WTC11 (cell line): ENCODE measurements around the gene ELMO1.

Source experiments
- ATF1 ChIP-seq: sonication (generic); formaldehyde crosslinking; IDR thresholded peaks from 2 replicates; pipeline ENCODE4 v1.8.1; 2023; ENCODE audit warnings: mild to moderate bottlenecking, moderate library complexity, missing genetic modification reagents
- CBFB ChIP-seq: sonication (generic); formaldehyde crosslinking; IDR thresholded peaks from 2 replicates; pipeline ENCODE4 v1.8.1; 2022; ENCODE audit warnings: mild to moderate bottlenecking, low read depth, missing genetic modification reagents
- CREB1 ChIP-seq: sonication (generic); formaldehyde crosslinking; IDR thresholded peaks from 2 replicates; pipeline ENCODE4 v1.8.0; 2023; ENCODE audit warnings: mild to moderate bottlenecking, missing genetic modification reagents
- GABPB1 ChIP-seq: sonication (generic); formaldehyde crosslinking; IDR thresholded peaks from 2 replicates; pipeline ENCODE4 v1.8.1; 2023; ENCODE audit warnings: mild to moderate bottlenecking, missing genetic modification reagents
- NR2C2 ChIP-seq: sonication (generic); formaldehyde crosslinking; IDR thresholded peaks from 2 replicates; pipeline ENCODE4 v1.8.0; 2022; ENCODE audit warnings: mild to moderate bottlenecking, missing genetic modification reagents
- NR3C1 ChIP-seq: sonication (generic); formaldehyde crosslinking; conservative IDR thresholded peaks from 2 replicates; pipeline ENCODE4 v1.8.1; 2023; ENCODE audit warnings: low read depth, mild to moderate bottlenecking, missing genetic modification reagents
- RELA ChIP-seq: sonication (generic); formaldehyde crosslinking; IDR thresholded peaks from 2 replicates; pipeline ENCODE4 v1.8.1; 2022; ENCODE audit warnings: missing genetic modification reagents, mild to moderate bottlenecking, borderline replicate concordance
- SP1 ChIP-seq: sonication (generic); formaldehyde crosslinking; conservative IDR thresholded peaks from 2 replicates; pipeline ENCODE4 v1.8.1; 2022; ENCODE audit warnings: missing genetic modification reagents
- ZNF121 ChIP-seq: sonication (generic); formaldehyde crosslinking; IDR thresholded peaks from 2 replicates; pipeline ENCODE4 v1.8.0; 2023; ENCODE audit warnings: missing genetic modification reagents
- ZNF219 ChIP-seq: sonication (generic); formaldehyde crosslinking; IDR thresholded peaks from 2 replicates; pipeline ENCODE4 v1.8.0; 2023; ENCODE audit warnings: missing genetic modification reagents, mild to moderate bottlenecking, borderline replicate concordance
- TF ChIP-seq, protein P1 (sequence below): fragments of 200-600 bp; IDR thresholded peaks from 2 replicates; pipeline ENCODE4 v1.8.0; 2022; ENCODE audit warnings: antibody characterized with exemption
- TF ChIP-seq, protein P2 (sequence below): sonication (generic); formaldehyde crosslinking; IDR thresholded peaks from 2 replicates; pipeline ENCODE4 v1.8.0; 2022; ENCODE audit warnings: mild to moderate bottlenecking, missing genetic modification reagents
- TF ChIP-seq, protein P3 (sequence below): sonication (generic); formaldehyde crosslinking; IDR thresholded peaks from 2 replicates; pipeline ENCODE4 v1.8.1; 2023; ENCODE audit warnings: mild to moderate bottlenecking, missing genetic modification reagents, moderate library complexity

DNA sequence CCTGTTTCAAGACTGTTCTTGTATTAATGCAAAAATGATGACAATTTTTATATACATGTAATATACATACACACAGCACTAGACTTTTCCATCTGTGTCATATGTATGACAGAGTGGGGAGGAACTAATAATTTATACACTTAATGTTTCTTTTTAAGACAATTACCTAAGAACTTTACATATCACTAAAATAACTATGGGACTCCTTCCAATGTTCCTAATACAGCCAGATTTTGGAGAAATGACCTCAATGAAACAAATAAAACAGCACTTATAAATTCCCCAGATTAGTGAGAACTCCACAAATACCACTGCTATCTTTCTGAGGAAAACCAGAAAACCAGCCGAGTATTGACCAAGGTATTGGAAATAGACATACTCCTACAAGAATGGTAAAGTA lies 199.4 kb downstream of the ELMO1 start:
- TF ChIP-seq, protein P1, sequence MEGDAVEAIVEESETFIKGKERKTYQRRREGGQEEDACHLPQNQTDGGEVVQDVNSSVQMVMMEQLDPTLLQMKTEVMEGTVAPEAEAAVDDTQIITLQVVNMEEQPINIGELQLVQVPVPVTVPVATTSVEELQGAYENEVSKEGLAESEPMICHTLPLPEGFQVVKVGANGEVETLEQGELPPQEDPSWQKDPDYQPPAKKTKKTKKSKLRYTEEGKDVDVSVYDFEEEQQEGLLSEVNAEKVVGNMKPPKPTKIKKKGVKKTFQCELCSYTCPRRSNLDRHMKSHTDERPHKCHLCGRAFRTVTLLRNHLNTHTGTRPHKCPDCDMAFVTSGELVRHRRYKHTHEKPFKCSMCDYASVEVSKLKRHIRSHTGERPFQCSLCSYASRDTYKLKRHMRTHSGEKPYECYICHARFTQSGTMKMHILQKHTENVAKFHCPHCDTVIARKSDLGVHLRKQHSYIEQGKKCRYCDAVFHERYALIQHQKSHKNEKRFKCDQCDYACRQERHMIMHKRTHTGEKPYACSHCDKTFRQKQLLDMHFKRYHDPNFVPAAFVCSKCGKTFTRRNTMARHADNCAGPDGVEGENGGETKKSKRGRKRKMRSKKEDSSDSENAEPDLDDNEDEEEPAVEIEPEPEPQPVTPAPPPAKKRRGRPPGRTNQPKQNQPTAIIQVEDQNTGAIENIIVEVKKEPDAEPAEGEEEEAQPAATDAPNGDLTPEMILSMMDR: no peak
- TF ChIP-seq NR3C1 (CRISPR knock-in tag) (no peak), CBFB (no peak), ZNF219 (CRISPR knock-in tag) (no peak), CREB1 (CRISPR knock-in tag) (no peak), ZNF121 (CRISPR knock-in tag) (no peak), RELA (CRISPR knock-in tag) (no peak), GABPB1 (CRISPR knock-in tag) (no peak), ATF1 (CRISPR knock-in tag) (no peak), SP1 (CRISPR knock-in tag) (no peak), NR2C2 (CRISPR knock-in tag) (no peak)
- TF ChIP-seq, protein P2, sequence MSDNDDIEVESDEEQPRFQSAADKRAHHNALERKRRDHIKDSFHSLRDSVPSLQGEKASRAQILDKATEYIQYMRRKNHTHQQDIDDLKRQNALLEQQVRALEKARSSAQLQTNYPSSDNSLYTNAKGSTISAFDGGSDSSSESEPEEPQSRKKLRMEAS: no peak
- TF ChIP-seq, protein P3, sequence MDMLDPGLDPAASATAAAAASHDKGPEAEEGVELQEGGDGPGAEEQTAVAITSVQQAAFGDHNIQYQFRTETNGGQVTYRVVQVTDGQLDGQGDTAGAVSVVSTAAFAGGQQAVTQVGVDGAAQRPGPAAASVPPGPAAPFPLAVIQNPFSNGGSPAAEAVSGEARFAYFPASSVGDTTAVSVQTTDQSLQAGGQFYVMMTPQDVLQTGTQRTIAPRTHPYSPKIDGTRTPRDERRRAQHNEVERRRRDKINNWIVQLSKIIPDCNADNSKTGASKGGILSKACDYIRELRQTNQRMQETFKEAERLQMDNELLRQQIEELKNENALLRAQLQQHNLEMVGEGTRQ (CRISPR knock-in tag): no peak
